NCI-H146 treated with DMSO at 0.1 percent for 48 hours (cell line): Measurements from ENCODE around the gene DMRTC2.

Experiments
- DNase-seq: peaks from one replicate; lab custom pipeline; 2025; ENCODE audit not compliant: unreplicated experiment; lab: John Stamatoyannopoulos, UW

DMRTC2 gene

GRCh38 chr19:41845051-41845590, 279 bp downstream of the DMRTC2 start:
- DNase-seq, result no peak

DNA sequence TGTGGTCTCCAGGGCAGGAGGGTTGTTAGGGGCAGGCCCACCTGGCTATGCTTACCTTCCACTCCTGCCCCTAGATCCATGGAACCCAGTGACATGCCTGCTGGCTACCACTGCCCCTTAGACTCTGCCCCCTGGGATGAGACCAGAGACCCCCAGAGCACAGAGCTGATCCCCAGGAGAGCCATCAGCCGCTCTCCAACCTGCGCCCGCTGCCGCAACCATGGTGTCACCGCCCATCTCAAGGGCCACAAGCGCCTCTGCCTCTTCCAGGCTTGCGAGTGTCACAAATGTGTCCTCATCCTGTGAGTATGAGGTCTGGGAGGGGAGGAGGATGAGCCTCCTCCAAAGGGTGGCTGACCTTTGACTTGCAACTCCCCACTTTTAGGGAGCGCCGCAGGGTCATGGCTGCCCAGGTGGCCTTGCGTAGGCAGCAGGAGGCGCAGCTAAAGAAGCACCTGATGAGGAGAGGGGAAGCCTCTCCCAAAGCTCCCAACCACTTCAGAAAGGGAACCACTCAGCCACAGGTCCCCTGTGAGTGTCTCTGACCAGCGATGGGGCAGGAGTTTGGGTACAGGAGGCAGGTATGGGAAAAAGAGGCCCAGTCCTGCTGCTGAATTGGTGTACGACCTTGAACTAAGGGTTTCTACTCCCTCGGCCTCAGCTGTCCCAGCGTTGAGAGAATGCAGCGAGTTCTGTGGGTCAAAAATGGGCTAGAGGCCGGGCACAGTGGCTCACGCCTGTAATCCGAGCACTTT, 2.7 kb downstream of the DMRTC2 start:
- no peak for DNase-seq

DNA sequence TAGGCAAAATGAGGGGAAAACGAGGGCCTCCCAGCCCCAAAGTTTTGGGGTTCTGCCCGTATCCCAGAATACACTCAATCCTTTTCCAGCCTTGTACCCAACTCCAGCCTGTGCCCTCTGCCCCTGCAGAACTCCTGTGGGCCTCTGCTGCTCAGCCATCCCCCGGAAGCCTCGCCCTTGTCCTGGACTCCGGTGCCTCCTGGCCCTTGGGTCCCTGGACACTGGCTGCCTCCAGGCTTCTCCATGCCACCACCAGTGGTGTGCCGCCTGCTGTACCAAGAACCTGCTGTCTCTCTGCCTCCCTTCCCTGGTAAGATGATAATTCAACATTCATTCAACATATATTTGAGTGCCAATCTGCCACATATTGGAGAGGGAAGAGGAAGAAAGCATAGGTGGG, 3.8 kb downstream of the DMRTC2 start:
- no peak for DNase-seq

GRCh38 chr19:41849067-41849466, 4.2 kb downstream of the DMRTC2 start:
- no peak for DNase-seq

- no peak for DNase-seq
Observed at GRCh38 chr19:41850381-41850780, 5.5 kb downstream of the DMRTC2 start.

GRCh38 chr19:41851456-41851855, 6.6 kb downstream of the DMRTC2 start:
- no peak for DNase-seq

GRCh38 chr19:41853344-41853743, 8.5 kb downstream of the DMRTC2 start:
- no peak for DNase-seq

DNA sequence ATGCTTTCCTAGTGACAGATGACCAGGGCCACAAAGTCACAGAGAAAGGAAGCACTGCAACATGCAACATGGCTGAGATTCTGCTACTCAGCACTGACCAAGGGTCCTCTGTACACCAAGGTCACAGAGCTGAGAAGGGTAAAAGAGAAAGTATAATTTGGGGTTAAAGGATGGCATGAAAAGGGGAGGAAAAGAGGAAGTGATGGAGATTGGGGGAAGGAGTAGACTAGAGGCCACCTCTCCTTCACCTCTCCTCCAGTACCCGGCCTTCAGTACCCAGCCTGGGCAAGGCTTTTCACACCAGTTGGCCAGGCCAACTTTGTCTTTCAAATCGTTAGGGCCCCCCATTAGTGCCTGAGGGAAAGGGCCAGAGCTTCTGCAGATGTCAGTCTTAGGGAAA, 8.9 kb downstream of the DMRTC2 start:
- no peak for DNase-seq

DNA sequence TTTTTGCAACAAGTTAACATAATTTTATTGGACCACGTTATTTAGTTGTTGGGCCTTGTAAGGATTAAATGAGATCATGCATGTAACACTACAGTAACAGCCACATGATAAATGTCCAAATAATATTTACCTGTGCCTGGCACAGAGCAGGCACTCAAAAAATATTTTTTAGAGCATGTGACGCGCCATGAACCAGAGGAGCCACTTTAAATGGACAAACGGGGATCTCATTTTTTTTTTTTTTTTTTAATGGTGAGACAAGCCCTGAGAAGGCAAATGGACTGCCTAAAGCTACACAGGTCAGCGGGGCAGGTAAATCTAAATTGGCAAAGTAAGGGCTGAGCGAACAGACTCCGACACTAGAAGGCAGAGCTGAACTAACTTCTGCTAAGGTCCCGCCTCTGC, 14.4 kb downstream of the DMRTC2 start:
- no peak for DNase-seq

DNA sequence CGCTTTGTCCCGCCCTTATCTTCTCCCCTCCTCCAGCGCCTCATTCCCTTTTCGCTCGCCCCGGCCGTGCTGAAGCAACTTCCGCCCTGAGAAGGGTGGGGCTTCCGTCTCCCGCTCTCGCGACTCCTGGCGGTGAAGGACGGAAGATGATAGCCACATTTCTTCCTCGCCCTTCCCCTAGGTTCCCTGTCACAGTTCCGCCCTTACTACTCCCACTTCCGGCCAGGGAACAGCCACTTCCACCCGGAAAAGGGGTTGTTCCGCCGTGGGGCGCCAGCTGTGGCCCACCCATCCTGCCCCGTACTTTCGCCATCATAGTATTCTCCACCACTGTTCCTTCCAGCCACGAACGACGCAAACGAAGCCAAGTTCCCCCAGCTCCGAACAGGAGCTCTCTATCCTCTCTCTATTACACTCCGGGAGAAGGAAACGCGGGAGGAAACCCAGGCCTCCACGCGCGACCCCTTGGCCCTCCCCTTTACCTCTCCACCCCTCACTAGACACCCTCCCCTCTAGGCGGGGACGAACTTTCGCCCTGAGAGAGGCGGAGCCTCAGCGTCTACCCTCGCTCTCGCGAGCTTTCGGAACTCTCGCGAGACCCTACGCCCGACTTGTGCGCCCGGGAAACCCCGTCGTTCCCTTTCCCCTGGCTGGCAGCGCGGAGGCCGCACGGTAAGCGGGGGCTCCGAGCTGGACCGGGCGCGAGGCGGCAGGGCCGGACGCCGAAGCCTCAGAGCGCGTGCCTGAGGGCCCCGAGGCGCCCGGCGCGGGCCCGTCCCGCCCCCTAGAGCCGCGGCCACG, 15.0 kb downstream of the DMRTC2 start, which contains the start of gene RPS19:
TSS of gene RPS19 (plus strand) at position 638 of the 801 bp plus-strand sequence. CDS start 520 bp downstream, outside the sequence.
- DNase-seq, result peak; percentile 97

DNA sequence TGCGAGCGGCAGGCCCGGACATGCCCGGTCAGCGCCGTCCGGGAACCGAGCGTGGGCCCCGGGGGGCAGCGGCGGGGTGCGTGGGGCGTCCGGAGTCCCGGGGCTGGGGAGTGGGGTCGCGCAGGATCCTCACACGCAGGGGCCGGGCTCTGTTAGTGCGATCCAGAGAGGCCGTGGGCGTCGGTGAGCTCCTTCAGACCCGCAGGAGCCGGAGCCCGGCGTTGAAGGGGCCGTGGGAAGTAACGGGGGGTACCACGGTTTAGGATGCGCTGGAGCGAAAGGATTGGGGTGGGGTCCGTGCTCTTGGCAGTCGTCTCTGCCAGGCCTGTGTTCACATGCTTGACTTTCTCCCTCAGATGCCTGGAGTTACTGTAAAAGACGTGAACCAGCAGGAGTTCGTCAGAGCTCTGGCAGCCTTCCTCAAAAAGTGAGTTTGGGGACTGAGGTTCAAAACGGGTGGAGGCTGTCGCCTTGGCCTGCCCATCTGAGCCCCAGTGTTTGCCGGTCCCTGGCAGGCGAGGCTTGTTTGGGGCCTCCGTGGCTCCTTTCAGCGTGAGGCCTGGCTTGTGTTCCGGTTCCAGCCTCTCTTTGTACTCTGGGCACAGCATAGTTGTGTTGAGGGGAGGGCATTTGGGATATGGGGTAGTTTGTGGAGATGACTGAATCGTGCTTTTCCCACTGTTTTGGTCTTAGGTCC, 15.7 kb downstream of the DMRTC2 start:
- DNase-seq, result no peak

DNA sequence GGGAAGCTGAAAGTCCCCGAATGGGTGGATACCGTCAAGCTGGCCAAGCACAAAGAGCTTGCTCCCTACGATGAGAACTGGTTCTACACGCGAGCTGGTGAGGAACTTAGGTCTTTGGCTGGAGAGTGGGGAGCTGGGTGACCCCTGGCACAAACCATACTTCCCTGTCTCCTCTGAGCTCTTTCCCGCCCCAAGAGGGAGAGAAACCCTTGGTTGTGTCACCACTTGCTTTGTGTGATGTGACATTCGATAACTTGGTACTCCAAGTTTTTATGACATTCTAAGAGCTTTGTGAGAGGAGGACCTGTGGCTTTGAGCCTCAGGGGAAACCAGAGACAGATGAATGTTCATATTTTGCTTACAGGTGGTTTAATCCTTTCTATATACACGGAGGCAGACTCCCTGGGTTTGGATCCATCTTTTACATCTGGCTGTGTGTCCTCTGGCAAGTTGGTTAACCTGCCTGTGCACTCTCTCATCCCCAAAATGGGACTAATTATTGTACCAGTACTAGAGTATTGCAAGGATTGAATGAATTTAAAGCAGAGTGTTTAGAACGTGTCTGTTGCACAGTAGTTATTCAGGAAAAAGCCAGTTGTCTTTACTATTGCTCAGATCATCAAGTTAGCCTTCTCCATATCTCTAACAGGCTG, 16.4 kb downstream of the DMRTC2 start:
- no peak for DNase-seq

GRCh38 chr19:41861846-41862245, 17.0 kb downstream of the DMRTC2 start:
- DNase-seq, result no peak

- no peak for DNase-seq
Observed at GRCh38 chr19:41862445-41862986, 17.7 kb downstream of the DMRTC2 start.

GRCh38 chr19:41863209-41863931, 18.5 kb downstream of the DMRTC2 start:
- DNase-seq, result no peak

DNA sequence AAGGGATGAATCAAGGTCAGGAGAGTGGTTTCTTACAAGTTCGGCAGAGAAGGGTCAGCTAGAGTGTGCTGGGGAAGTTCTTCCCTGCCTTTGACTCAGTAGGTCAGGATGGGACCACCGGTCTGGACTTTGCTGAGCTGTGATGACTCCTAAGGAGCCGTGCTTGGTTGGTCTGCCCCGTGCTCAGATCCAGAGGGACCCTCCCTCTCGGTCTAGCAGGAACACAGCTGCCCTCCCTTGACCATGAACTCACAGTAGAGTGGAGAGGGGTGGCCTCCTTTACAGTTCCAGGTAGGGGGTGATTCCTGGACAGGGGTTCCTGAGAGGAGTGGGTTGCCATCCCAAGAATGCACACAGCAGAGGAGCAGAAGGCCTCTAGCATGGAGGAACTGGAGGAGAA, 19.5 kb downstream of the DMRTC2 start:
- no peak for DNase-seq

- DNase-seq, result no peak
Observed at GRCh38 chr19:41866284-41866683, 21.4 kb downstream of the DMRTC2 start.

DNA sequence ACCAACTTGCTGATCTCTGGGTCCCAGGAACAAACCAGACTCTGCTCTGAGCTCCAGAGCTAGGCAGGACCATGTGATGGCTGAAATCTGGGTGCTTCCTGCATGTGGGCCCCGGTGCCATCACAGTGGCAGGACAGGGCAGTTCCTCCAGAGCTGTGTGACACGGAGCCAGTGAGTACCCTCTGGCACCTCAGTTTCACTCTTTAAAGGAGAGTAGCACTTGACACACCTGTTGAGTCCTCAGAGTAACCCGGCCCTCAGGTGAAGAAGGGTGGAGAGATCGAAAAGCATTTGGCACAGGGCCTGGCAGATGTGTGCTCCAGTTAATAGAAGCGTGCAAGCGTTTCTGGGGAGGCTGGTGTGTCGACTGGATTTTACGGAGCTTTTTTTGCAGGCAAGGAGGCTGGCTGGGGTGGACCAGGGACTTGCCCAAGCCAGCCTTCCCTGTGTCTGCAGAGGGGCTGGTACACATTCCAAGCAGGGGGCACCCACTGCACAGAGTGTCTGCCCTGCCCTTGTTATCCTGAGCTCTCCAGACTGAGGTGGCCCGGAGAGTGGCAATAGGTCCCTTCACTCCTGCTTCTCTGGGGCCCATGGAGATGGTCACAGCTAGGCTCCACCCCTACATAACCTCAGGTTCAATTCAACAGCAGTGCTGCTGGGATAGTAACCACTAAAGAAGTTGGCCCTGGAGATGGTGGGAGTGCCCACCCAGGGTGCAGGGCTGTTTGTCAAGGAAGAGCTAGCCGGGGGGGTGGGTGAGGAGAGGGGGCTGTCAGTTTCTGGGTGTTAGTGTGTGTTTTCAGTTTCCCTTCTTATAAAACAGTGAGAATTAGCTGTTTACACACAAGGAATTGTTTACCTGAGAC, 23.5 kb downstream of the DMRTC2 start:
- no peak for DNase-seq

DNA sequence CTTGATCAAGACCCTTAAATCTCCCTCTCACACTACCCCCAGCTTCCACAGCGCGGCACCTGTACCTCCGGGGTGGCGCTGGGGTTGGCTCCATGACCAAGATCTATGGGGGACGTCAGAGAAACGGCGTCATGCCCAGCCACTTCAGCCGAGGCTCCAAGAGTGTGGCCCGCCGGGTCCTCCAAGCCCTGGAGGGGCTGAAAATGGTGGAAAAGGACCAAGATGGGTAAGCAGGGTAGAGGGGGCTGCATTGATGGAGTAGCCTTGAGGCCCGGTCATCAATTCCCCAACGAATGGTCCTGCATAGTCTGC, 24.1 kb downstream of the DMRTC2 start:
- DNase-seq, result no peak
